ENCODE data around the gene C9orf50.

Gene C9orf50

GRCh38 chr9:129567842-129568559 is 52.9 kb downstream of the C9orf50 start:
- no peaks in the 10 kb centered on the region for H4K20me1 ChIP-seq (ENCODE audit: low read depth, low read length)
- H3K36me3 ChIP-seq (ENCODE audit: low read length), result no peaks in the 10 kb centered on the region
- H3K9me3 ChIP-seq (ENCODE audit: insufficient read depth, low read length), result no peaks in the 10 kb centered on the region
- H2AFZ ChIP-seq (ENCODE audit: low read depth, low read length, severe bottlenecking), result no peak overlapping the region
- no peaks in the 10 kb centered on the region for H3K9me2 ChIP-seq (replicated peaks; ENCODE audit: insufficient read depth, low read length)
- no peaks in the 10 kb centered on the region for H3K27me3 ChIP-seq (ENCODE audit: low read length)
- no peaks in the 10 kb centered on the region for H3K79me2 ChIP-seq (ENCODE audit: insufficient read depth, low read length)
- TF ChIP-seq EZH2phosphoT487 (conservative IDR thresholded peaks at IDR 0.05; ENCODE audit: low read length), result no peak
- no peak for TF ChIP-seq CTCF (IDR thresholded peaks at IDR 0.05; ENCODE audit: insufficient read depth, low read length, poor library complexity, severe bottlenecking)
- no peak overlapping the region for H3K4me2 ChIP-seq (ENCODE audit: low read depth, low read length, poor library complexity, severe bottlenecking)
- H3K4me3 ChIP-seq (ENCODE audit: insufficient read depth, low read length, poor library complexity, severe bottlenecking), result no peak overlapping the region
- H3F3A ChIP-seq (ENCODE audit: insufficient read depth), result no peaks in the 10 kb centered on the region
- no peak overlapping the region for H3K9ac ChIP-seq (ENCODE audit: low read length)
- H3K27ac ChIP-seq (ENCODE audit: low read depth, low read length), result no peak overlapping the region

- Histone ChIP-seq H3K9me2 (replicated peaks; ENCODE audit: insufficient read depth, low read length) (no peaks in the 10 kb centered on the region), H3K9ac (ENCODE audit: low read length) (no peak overlapping the region), H3K27me3 (ENCODE audit: low read length) (no peaks in the 10 kb centered on the region), H2AFZ (ENCODE audit: low read depth, low read length, severe bottlenecking) (no peak overlapping the region), H3K4me3 (ENCODE audit: insufficient read depth, low read length, poor library complexity, severe bottlenecking) (no peak overlapping the region), H3K9me3 (ENCODE audit: insufficient read depth, low read length) (no peaks in the 10 kb centered on the region), H3F3A (ENCODE audit: insufficient read depth) (no peaks in the 10 kb centered on the region), H3K27ac (ENCODE audit: low read depth, low read length) (no peak overlapping the region), H3K79me2 (ENCODE audit: insufficient read depth, low read length) (no peaks in the 10 kb centered on the region), H3K36me3 (ENCODE audit: low read length) (no peaks in the 10 kb centered on the region), H3K4me2 (ENCODE audit: low read depth, low read length, poor library complexity, severe bottlenecking) (no peak overlapping the region), H4K20me1 (ENCODE audit: low read depth, low read length) (no peaks in the 10 kb centered on the region)
- TF ChIP-seq CTCF (IDR thresholded peaks at IDR 0.05; ENCODE audit: insufficient read depth, low read length, poor library complexity, severe bottlenecking) (no peak), EZH2phosphoT487 (conservative IDR thresholded peaks at IDR 0.05; ENCODE audit: low read length) (no peak)
These were observed 53.6 kb downstream of the C9orf50 start for GRCh38 chr9:129567329-129567728.

DNA sequence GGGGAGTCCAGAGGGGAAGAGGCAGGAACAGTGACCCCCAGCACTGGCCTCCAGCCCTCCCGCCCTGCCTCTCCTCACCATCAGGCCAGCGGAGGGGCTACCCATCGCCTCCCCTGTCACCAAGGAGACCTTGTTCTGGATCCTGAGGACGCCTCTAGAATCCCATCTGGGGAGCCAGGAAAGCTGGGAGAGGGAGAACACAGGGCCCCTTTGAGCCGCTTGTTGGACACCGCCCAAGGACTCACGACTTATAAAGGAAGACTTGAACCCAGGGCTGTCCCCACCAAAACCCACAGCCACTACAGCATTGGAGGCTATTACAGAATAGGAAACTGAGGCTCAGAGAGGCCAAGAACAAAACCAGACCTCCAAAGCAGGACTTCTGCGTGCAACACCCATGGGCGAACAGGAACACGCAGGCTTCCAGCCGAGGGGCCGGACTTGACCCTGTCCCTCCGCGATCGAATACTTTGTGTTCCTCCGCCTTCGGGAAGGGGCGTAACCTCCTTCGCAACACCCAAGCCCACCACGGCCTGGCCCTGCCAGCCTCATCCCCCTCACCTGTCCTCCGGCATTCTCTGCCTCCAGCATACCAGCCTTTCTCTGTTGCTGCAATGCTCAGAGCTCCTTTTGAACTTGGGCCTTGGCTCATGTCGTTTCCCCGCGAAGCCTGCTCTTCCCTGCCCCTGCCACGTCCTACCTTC is 54.2 kb downstream of the C9orf50 start:
- no peaks in the 10 kb centered on the region for H3F3A ChIP-seq (ENCODE audit: insufficient read depth)
- no peak overlapping the region for H3K4me3 ChIP-seq (ENCODE audit: insufficient read depth, low read length, poor library complexity, severe bottlenecking)
- no peak overlapping the region for H3K27ac ChIP-seq (ENCODE audit: low read depth, low read length)
- H2AFZ ChIP-seq (ENCODE audit: low read depth, low read length, severe bottlenecking), result no peak overlapping the region
- H4K20me1 ChIP-seq (ENCODE audit: low read depth, low read length), result no peaks in the 10 kb centered on the region
- no peak overlapping the region for H3K9ac ChIP-seq (ENCODE audit: low read length)
- TF ChIP-seq CTCF (IDR thresholded peaks at IDR 0.05; ENCODE audit: insufficient read depth, low read length, poor library complexity, severe bottlenecking), result no peak
- no peak for TF ChIP-seq EZH2phosphoT487 (conservative IDR thresholded peaks at IDR 0.05; ENCODE audit: low read length)
- H3K27me3 ChIP-seq (ENCODE audit: low read length), result no peaks in the 10 kb centered on the region
- H3K79me2 ChIP-seq (ENCODE audit: insufficient read depth, low read length), result no peaks in the 10 kb centered on the region
- no peaks in the 10 kb centered on the region for H3K9me2 ChIP-seq (replicated peaks; ENCODE audit: insufficient read depth, low read length)
- H3K4me2 ChIP-seq (ENCODE audit: low read depth, low read length, poor library complexity, severe bottlenecking), result no peak overlapping the region
- H3K36me3 ChIP-seq (ENCODE audit: low read length), result no peaks in the 10 kb centered on the region
- no peaks in the 10 kb centered on the region for H3K9me3 ChIP-seq (ENCODE audit: insufficient read depth, low read length)

Data from SU-DHL-6 (cell line).